Measurements from ENCODE around the gene KL. TPM values are rescaled to one million over a fixed set of nuclear protein-coding genes. Genes with fewer than 3 reads are reported as not detected.

The KL gene
- polyA plus RNA-seq, 1 of the 3 experiments (the other 2 are of a cell fraction), result 0.02 TPM

GRCh38 chr13:33092073-33092987 lies 76.1 kb downstream of the KL start:
- Histone ChIP-seq H3K4me1 (ENCODE audit: control insufficient read depth in 1 of 2, insufficient read depth in 2 of 2, low read depth in 1 of 2, low read length in 1 of 2) (no peaks in the 10 kb centered on the region), H3K27me3 (ENCODE audit: insufficient read depth) (no peaks in the 10 kb centered on the region), H3K4me2 (no peak overlapping the region), H3K9me3 (no peaks in the 10 kb centered on the region), H3K79me2 (ENCODE audit: insufficient read depth) (no peaks in the 10 kb centered on the region), H3K9ac (no peak overlapping the region), H3K27ac (ENCODE audit: low read depth in 2 of 2, low read length in 1 of 2) (no peak overlapping the region), H3F3A (replicated peaks; ENCODE audit: insufficient read depth) (no peaks in the 10 kb centered on the region), H3K36me3 (replicated peaks in 1 of 2; ENCODE audit: control insufficient read depth in 1 of 2, insufficient read depth in 2 of 2, low read length in 1 of 2) (no peaks in the 10 kb centered on the region), H3K9me2 (no peaks in the 10 kb centered on the region), H2AFZ (ENCODE audit: low read depth) (no peak overlapping the region), H4K20me1 (ENCODE audit: insufficient read depth) (no peaks in the 10 kb centered on the region), H3K4me3 (ENCODE audit: low read depth in 2 of 2, low read length in 1 of 2) (no peak overlapping the region)
- WGBS (ENCODE audit: low lambda C conversion rate), result 71% methylated on average over 11 of the region's 11 CpGs
- POLR2A ChIA-PET, result no interaction called here
- CTCF ChIA-PET, result interaction anchor here (1.6 kb wide), 1 partner anchor 20 kb away, joined by 4 read pairs; no protein-coding TSS in a partner anchor
- no peak for DNase-seq
- TF ChIP-seq RCOR1 (IDR thresholded peaks at IDR 0.05; ENCODE audit: low read length) (no peak), GABPA (IDR thresholded peaks at IDR 0.05; ENCODE audit: low read depth) (no peak), YY1 (IDR thresholded peaks at IDR 0.05; ENCODE audit: low read depth) (no peak), GATA2 (CRISPR knock-in tag; IDR thresholded peaks at IDR 0.05) (no peak), MXI1 (IDR thresholded peaks at IDR 0.05; ENCODE audit: low read depth, low read length) (no peak), SMC3 (IDR thresholded peaks at IDR 0.05; ENCODE audit: low read depth, low read length) (no peak), EP300 (IDR thresholded peaks at IDR 0.05; ENCODE audit: borderline replicate concordance in 1 of 2, low read depth in 1 of 2, low read length in 1 of 2) (no peak), MEF2A (IDR thresholded peaks at IDR 0.05; ENCODE audit: borderline replicate concordance, low read depth) (no peak), SIN3A (IDR thresholded peaks at IDR 0.05; ENCODE audit: borderline replicate concordance, low read depth, low read length) (no peak), TCF12 (IDR thresholded peaks at IDR 0.05) (no peak)
- TF ChIP-seq, protein P1, sequence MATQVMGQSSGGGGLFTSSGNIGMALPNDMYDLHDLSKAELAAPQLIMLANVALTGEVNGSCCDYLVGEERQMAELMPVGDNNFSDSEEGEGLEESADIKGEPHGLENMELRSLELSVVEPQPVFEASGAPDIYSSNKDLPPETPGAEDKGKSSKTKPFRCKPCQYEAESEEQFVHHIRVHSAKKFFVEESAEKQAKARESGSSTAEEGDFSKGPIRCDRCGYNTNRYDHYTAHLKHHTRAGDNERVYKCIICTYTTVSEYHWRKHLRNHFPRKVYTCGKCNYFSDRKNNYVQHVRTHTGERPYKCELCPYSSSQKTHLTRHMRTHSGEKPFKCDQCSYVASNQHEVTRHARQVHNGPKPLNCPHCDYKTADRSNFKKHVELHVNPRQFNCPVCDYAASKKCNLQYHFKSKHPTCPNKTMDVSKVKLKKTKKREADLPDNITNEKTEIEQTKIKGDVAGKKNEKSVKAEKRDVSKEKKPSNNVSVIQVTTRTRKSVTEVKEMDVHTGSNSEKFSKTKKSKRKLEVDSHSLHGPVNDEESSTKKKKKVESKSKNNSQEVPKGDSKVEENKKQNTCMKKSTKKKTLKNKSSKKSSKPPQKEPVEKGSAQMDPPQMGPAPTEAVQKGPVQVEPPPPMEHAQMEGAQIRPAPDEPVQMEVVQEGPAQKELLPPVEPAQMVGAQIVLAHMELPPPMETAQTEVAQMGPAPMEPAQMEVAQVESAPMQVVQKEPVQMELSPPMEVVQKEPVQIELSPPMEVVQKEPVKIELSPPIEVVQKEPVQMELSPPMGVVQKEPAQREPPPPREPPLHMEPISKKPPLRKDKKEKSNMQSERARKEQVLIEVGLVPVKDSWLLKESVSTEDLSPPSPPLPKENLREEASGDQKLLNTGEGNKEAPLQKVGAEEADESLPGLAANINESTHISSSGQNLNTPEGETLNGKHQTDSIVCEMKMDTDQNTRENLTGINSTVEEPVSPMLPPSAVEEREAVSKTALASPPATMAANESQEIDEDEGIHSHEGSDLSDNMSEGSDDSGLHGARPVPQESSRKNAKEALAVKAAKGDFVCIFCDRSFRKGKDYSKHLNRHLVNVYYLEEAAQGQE (IDR thresholded peaks at IDR 0.05; ENCODE audit: low read depth, low read length), result no peak

GRCh38 chr13:33096886-33097605 lies 80.8 kb downstream of the KL start:
- H3K4me3 ChIP-seq (ENCODE audit: low read depth in 2 of 2, low read length in 1 of 2), result no peak overlapping the region
- no peaks in the 10 kb centered on the region for H3F3A ChIP-seq (replicated peaks; ENCODE audit: insufficient read depth)
- no peaks in the 10 kb centered on the region for H3K9me2 ChIP-seq
- H3K79me2 ChIP-seq (ENCODE audit: insufficient read depth), result no peaks in the 10 kb centered on the region
- H2AFZ ChIP-seq (ENCODE audit: low read depth), result no peak overlapping the region
- ChIA-PET CTCF (interaction anchor here (1.0 kb wide), 1 partner anchor 14 kb away, joined by 3 read pairs; no protein-coding TSS in a partner anchor), POLR2A (no interaction called here)
- no peak overlapping the region for H3K27ac ChIP-seq (ENCODE audit: low read depth in 2 of 2, low read length in 1 of 2)
- no peak overlapping the region for H3K4me2 ChIP-seq
- no peaks in the 10 kb centered on the region for H3K27me3 ChIP-seq (ENCODE audit: insufficient read depth)
- 70% methylated on average over 2 of the region's 2 CpGs for WGBS (ENCODE audit: low lambda C conversion rate)
- no peak overlapping the region for H3K9ac ChIP-seq
- no peak for DNase-seq
- H3K9me3 ChIP-seq, result no peaks in the 10 kb centered on the region
- H3K4me1 ChIP-seq (ENCODE audit: control insufficient read depth in 1 of 2, insufficient read depth in 2 of 2, low read depth in 1 of 2, low read length in 1 of 2), result no peaks in the 10 kb centered on the region
- H4K20me1 ChIP-seq (ENCODE audit: insufficient read depth), result no peaks in the 10 kb centered on the region
- peaks cover 0 to 5% of the 10 kb centered on the region in 2 experiments for H3K36me3 ChIP-seq (replicated peaks in 1 of 2; ENCODE audit: control insufficient read depth in 1 of 2, insufficient read depth in 2 of 2, low read length in 1 of 2)
- TF ChIP-seq RFX5 (IDR thresholded peaks at IDR 0.05; ENCODE audit: low read length) (no peak), POLR2AphosphoS5 (IDR thresholded peaks at IDR 0.05; ENCODE audit: low read depth, low read length) (no peak), NFIC (IDR thresholded peaks at IDR 0.05; ENCODE audit: borderline replicate concordance) (no peak), SIN3A (IDR thresholded peaks at IDR 0.05; ENCODE audit: borderline replicate concordance, low read depth, low read length) (no peak), RXRA (IDR thresholded peaks at IDR 0.05; ENCODE audit: borderline replicate concordance, low read depth) (no peak), NRF1 (IDR thresholded peaks at IDR 0.05; ENCODE audit: low read depth, low read length) (no peak), MXI1 (IDR thresholded peaks at IDR 0.05; ENCODE audit: low read depth, low read length) (no peak), SMC3 (IDR thresholded peaks at IDR 0.05; ENCODE audit: low read depth, low read length) (no peak), MEF2A (IDR thresholded peaks at IDR 0.05; ENCODE audit: borderline replicate concordance, low read depth) (no peak), FOSL2 (IDR thresholded peaks at IDR 0.05; ENCODE audit: borderline replicate concordance, low read depth) (no peak), RAD21 (IDR thresholded peaks at IDR 0.05; ENCODE audit: low read length) (no peak)
- TF ChIP-seq, protein P2, sequence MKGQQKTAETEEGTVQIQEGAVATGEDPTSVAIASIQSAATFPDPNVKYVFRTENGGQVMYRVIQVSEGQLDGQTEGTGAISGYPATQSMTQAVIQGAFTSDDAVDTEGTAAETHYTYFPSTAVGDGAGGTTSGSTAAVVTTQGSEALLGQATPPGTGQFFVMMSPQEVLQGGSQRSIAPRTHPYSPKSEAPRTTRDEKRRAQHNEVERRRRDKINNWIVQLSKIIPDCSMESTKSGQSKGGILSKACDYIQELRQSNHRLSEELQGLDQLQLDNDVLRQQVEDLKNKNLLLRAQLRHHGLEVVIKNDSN (IDR thresholded peaks at IDR 0.05; ENCODE audit: borderline replicate concordance, low read depth), result no peak
- TF ChIP-seq, protein P3, sequence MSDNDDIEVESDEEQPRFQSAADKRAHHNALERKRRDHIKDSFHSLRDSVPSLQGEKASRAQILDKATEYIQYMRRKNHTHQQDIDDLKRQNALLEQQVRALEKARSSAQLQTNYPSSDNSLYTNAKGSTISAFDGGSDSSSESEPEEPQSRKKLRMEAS (IDR thresholded peaks at IDR 0.05; ENCODE audit: low read depth), result no peak
- TF ChIP-seq, protein P4, sequence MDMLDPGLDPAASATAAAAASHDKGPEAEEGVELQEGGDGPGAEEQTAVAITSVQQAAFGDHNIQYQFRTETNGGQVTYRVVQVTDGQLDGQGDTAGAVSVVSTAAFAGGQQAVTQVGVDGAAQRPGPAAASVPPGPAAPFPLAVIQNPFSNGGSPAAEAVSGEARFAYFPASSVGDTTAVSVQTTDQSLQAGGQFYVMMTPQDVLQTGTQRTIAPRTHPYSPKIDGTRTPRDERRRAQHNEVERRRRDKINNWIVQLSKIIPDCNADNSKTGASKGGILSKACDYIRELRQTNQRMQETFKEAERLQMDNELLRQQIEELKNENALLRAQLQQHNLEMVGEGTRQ (IDR thresholded peaks at IDR 0.05; ENCODE audit: borderline replicate concordance, low read depth, low read length), result no peak

Measured in SK-N-SH (cell line).